ENCODE data around the gene TNMD. TPM values are rescaled to one million over a fixed set of nuclear protein-coding genes. Genes with fewer than 3 reads are reported as not detected.

Gene TNMD
- total RNA-seq, 2 experiments from 2014 or later = not detected

GRCh38 chrX:100647095-100647494, 62.4 kb downstream of the TNMD start:
- intact Hi-C loops (cut with micrococcal nuclease) = no loop called here
- H3K36me3 Mint-ChIP-seq (ENCODE audit: low read depth) = no peaks in the 10 kb centered on the region
- H3K27me3 Mint-ChIP-seq = peaks cover 8% of the 10 kb centered on the region

GRCh38 chrX:100647739-100648138, 63.0 kb downstream of the TNMD start:
- TF ChIP-seq, protein P1, sequence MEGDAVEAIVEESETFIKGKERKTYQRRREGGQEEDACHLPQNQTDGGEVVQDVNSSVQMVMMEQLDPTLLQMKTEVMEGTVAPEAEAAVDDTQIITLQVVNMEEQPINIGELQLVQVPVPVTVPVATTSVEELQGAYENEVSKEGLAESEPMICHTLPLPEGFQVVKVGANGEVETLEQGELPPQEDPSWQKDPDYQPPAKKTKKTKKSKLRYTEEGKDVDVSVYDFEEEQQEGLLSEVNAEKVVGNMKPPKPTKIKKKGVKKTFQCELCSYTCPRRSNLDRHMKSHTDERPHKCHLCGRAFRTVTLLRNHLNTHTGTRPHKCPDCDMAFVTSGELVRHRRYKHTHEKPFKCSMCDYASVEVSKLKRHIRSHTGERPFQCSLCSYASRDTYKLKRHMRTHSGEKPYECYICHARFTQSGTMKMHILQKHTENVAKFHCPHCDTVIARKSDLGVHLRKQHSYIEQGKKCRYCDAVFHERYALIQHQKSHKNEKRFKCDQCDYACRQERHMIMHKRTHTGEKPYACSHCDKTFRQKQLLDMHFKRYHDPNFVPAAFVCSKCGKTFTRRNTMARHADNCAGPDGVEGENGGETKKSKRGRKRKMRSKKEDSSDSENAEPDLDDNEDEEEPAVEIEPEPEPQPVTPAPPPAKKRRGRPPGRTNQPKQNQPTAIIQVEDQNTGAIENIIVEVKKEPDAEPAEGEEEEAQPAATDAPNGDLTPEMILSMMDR (IDR thresholded peaks at IDR 0.05) = no peak
- peaks cover 8% of the 10 kb centered on the region for H3K27me3 Mint-ChIP-seq
- CTCF ChIA-PET = interaction anchor here (1.6 kb wide), 1 partner anchor 121 kb away, joined by 6 read pairs; no protein-coding TSS in a partner anchor
- no peaks in the 10 kb centered on the region for H3K36me3 Mint-ChIP-seq (ENCODE audit: low read depth)
- H3K4me1 Mint-ChIP-seq (ENCODE audit: low read depth) = no peaks in the 10 kb centered on the region
- DNase-seq (no peak), ATAC-seq (no peak)
- H3K9me3 Mint-ChIP-seq = no peaks in the 10 kb centered on the region
- no peak overlapping the region for H3K4me3 Mint-ChIP-seq
- POLR2A ChIA-PET = no interaction called here
- intact Hi-C loops (cut with micrococcal nuclease) = no loop called here
- no peak overlapping the region for H3K27ac Mint-ChIP-seq

More at GRCh38 chrX:100647095-100647494, 62.4 kb downstream of the TNMD start:
- Mint-ChIP-seq H3K4me1 (ENCODE audit: low read depth) (no peaks in the 10 kb centered on the region), H3K4me3 (no peak overlapping the region), H3K9me3 (no peaks in the 10 kb centered on the region), H3K27ac (no peak overlapping the region)
- DNase-seq (no peak), ATAC-seq (no peak)
- TF ChIP-seq, protein P1 (IDR thresholded peaks at IDR 0.05) = no peak
- ChIA-PET CTCF (interaction anchor here (1.6 kb wide), 1 partner anchor 122 kb away, joined by 6 read pairs; no protein-coding TSS in a partner anchor), POLR2A (no interaction called here)

DNA sequence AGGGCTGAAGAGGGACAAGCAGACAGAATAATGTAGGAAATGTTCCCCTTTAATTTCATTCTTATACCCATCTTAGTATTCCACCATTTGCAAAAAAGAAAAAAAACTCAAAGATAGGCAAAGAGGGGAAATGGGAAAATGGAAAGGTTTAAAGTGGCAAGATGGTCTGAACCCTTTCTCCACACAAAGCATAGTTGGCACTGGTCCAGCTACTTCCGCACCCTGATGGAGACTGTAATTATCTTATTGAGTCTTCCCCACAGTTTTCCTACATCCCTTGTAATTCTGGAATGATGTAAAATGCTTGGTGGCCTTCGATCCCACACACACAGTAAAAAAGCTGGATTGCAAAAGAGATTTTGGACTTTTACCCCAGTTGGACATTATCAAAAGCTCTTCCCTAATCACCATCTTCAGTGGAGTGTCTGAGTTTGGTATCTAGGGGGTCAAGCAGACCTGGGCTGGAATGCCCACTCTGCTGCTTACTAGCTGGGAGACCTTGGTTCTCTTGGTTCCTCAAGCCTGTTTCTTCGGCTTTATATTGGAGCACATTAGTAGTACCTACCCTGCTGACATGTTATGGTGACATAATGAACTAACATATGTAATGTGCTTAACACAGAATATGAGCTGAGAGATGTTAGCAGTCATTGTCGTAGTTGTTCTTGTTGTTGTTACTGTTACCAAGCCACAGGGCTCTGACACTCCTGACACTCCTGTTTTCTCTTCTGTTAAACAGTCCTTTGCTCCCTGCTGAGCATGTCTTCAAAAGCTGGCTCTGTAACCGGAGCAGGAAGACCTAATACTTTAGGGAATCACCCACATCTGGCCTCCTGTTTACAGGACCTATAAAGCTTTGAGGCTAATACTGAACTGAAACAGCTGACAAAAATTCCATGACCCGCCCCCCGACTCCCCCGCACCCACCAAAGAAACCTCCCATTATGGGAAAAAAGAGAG, 64.0 kb downstream of the TNMD start:
- DNase-seq (no peak), ATAC-seq (no peak)
- TF ChIP-seq, protein P1 (IDR thresholded peaks at IDR 0.05) = no peak
- Mint-ChIP-seq H3K4me1 (ENCODE audit: low read depth) (no peaks in the 10 kb centered on the region), H3K9me3 (no peaks in the 10 kb centered on the region), H3K27me3 (peaks cover 13% of the 10 kb centered on the region), H3K36me3 (ENCODE audit: low read depth) (no peaks in the 10 kb centered on the region), H3K27ac (no peak overlapping the region), H3K4me3 (no peak overlapping the region)
- ChIA-PET CTCF (interaction anchor here (0.8 kb wide), 1 partner anchor 11 kb away, joined by 3 read pairs; no protein-coding TSS in a partner anchor), POLR2A (no interaction called here)
- intact Hi-C loops (cut with micrococcal nuclease) = no loop called here

Other genes starting within 250 kb of the TNMD start
- gene PCDH19, start 174.7 kb upstream of the TNMD start, total RNA-seq = not detected
- gene TSPAN6, start 51.9 kb downstream of the TNMD start, total RNA-seq = under 1 TPM; 0.36 to 0.43 TPM
- not detected for gene SRPX2, start 59.3 kb downstream of the TNMD start, total RNA-seq
- gene SYTL4, start 147.2 kb downstream of the TNMD start, total RNA-seq = not detected
- 10 to 100 TPM; 42.0 to 43.5 TPM for gene CSTF2, start 235.5 kb downstream of the TNMD start, total RNA-seq